Measurements from ENCODE around the gene TGFA. TPM values are rescaled to one million over a fixed set of nuclear protein-coding genes. Genes with fewer than 3 reads are reported as not detected.

TGFA gene
- total RNA-seq, 4 donors from 2014 or later = 10.7 to 51.3 (median 33.7) TPM

GRCh38 chr2:70528929-70529328 is 24.7 kb downstream of the TGFA start:
- H3K27me3 ChIP-seq = no peaks in the 10 kb centered on the region
- H3K4me1 ChIP-seq = peaks cover 14 to 57% (median 27%) of the 10 kb centered on the region in 4 donors

GRCh38 chr2:70528276-70528675 is 25.4 kb downstream of the TGFA start:
- Histone ChIP-seq H3K9me3 (no peaks in the 10 kb centered on the region), H3K27me3 (no peaks in the 10 kb centered on the region), H3K36me3 (no peaks in the 10 kb centered on the region), H3K4me3 (no peak overlapping the region), H3K4me1 (peaks cover 14 to 57% (median 29%) of the 10 kb centered on the region in 4 donors), H3K27ac (no peak overlapping the region)
- intact Hi-C loops (cut with DNase I; ENCODE audit: low total_unique reads) (no loop called here), in situ Hi-C loops (cut with MboI; ENCODE audit: low pct_ligation_motif_present in 1 of 4, low pct_unique_long_range_greater_than_20kb in 1 of 4, low sequenced_read_pairs in 3 of 4) (no loop called here)
- DNase-seq = no peak
- TF ChIP-seq EP300 (IDR thresholded peaks at IDR 0.05; ENCODE audit: low read depth) = no peak
- TF ChIP-seq POLR2AphosphoS5 (IDR thresholded peaks at IDR 0.05) = no peak
- no peak for TF ChIP-seq POLR2A (IDR thresholded peaks at IDR 0.05)
- TF ChIP-seq, protein P1, sequence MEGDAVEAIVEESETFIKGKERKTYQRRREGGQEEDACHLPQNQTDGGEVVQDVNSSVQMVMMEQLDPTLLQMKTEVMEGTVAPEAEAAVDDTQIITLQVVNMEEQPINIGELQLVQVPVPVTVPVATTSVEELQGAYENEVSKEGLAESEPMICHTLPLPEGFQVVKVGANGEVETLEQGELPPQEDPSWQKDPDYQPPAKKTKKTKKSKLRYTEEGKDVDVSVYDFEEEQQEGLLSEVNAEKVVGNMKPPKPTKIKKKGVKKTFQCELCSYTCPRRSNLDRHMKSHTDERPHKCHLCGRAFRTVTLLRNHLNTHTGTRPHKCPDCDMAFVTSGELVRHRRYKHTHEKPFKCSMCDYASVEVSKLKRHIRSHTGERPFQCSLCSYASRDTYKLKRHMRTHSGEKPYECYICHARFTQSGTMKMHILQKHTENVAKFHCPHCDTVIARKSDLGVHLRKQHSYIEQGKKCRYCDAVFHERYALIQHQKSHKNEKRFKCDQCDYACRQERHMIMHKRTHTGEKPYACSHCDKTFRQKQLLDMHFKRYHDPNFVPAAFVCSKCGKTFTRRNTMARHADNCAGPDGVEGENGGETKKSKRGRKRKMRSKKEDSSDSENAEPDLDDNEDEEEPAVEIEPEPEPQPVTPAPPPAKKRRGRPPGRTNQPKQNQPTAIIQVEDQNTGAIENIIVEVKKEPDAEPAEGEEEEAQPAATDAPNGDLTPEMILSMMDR (IDR thresholded peaks at IDR 0.05) = no peak
- WGBS, 2 donors (ENCODE audit: low coverage in 1 of 2) = 84% methylated on average over 7 of the region's 7 CpGs; no CpG with 5 or more reads in 1 of the 2 donors

More at GRCh38 chr2:70528929-70529328, 24.7 kb downstream of the TGFA start:
- in situ Hi-C loops (cut with MboI; ENCODE audit: low pct_ligation_motif_present in 1 of 4, low pct_unique_long_range_greater_than_20kb in 1 of 4, low sequenced_read_pairs in 3 of 4) (no loop called here), intact Hi-C loops (cut with DNase I; ENCODE audit: low total_unique reads) (no loop called here)
- Histone ChIP-seq H3K27ac (no peak overlapping the region), H3K36me3 (no peaks in the 10 kb centered on the region), H3K4me3 (no peak overlapping the region), H3K9me3 (no peaks in the 10 kb centered on the region)
- no peak for DNase-seq
- 31 to 53% methylated on average over 2 to 3 of the region's 3 CpGs for WGBS, 2 donors (ENCODE audit: low coverage in 1 of 2)
- TF ChIP-seq EP300 (IDR thresholded peaks at IDR 0.05; ENCODE audit: low read depth) = no peak
- TF ChIP-seq POLR2A (IDR thresholded peaks at IDR 0.05) = no peak
- TF ChIP-seq, protein P1 (IDR thresholded peaks at IDR 0.05) = no peak
- TF ChIP-seq POLR2AphosphoS5 (IDR thresholded peaks at IDR 0.05) = no peak

DNA sequence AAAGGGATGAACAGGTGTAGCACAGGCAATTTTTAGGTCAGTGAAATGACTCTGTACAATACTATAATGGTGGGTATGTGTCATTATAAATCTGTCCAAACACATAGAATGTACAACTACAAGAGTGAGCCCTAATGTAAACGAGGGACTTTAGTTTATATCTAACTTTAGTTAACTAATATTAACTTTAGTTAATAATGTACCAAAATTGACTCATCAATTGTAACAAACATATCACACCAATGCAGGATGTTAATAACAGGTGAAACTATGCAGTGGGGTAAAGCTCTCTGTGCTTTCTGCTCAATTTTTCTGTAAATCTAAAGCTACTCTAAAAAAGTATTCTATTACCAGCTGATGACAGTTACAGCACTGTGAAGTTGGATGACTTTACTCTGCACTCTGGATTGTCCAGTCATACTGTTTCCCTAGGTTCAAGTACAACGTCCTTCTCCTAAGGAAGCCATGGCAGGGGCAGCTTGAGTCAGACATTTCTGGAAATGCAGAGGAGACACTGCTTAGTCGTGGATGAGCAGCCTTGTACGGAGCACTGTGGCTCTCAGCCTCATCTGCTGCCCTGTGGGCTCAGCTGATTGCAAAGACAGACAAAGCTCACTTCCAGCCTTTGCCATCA is 26.1 kb downstream of the TGFA start:
- 57 to 67% methylated on average over 1 to 4 of the region's 4 CpGs for WGBS, 2 donors (ENCODE audit: low coverage in 1 of 2)
- H3K36me3 ChIP-seq = no peaks in the 10 kb centered on the region
- TF ChIP-seq EP300 (IDR thresholded peaks at IDR 0.05; ENCODE audit: low read depth) (no peak), POLR2A (IDR thresholded peaks at IDR 0.05) (no peak), POLR2AphosphoS5 (IDR thresholded peaks at IDR 0.05) (no peak)
- TF ChIP-seq, protein P1 (IDR thresholded peaks at IDR 0.05) = no peak
- H3K27me3 ChIP-seq = no peaks in the 10 kb centered on the region
- H3K4me3 ChIP-seq = no peak overlapping the region
- in situ Hi-C loops (cut with MboI; ENCODE audit: low pct_ligation_motif_present in 1 of 4, low pct_unique_long_range_greater_than_20kb in 1 of 4, low sequenced_read_pairs in 3 of 4) = no loop called here
- DNase-seq = no peak
- H3K27ac ChIP-seq = no peak overlapping the region
- peaks cover 14 to 51% (median 25%) of the 10 kb centered on the region in 4 donors for H3K4me1 ChIP-seq
- intact Hi-C loops (cut with DNase I; ENCODE audit: low total_unique reads) = no loop called here
- no peaks in the 10 kb centered on the region for H3K9me3 ChIP-seq

DNA sequence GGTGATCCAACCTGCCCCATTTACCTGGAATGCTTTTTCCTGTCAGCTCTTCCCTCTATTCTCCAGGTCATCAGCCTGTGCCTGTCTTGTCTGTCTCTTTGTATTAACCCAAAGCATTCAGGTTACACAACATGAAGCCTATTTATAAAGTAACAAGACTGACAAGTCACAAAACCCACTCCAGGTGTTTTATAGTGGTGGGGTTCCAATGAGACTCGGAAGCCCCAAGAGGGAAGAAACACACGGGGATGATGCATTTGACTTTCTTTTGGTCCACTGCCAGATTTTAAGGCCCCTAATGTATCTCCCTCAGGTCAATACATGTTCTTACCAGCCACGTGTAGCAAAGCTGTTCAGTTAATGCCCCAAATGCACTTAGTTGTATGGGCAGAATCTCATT is 27.5 kb downstream of the TGFA start:
- Histone ChIP-seq H3K36me3 (no peaks in the 10 kb centered on the region), H3K4me1 (peaks cover 14 to 39% (median 22%) of the 10 kb centered on the region in 4 donors), H3K27me3 (no peaks in the 10 kb centered on the region), H3K9me3 (no peaks in the 10 kb centered on the region), H3K4me3 (no peak overlapping the region), H3K27ac (no peak overlapping the region)
- intact Hi-C loops (cut with DNase I; ENCODE audit: low total_unique reads) (no loop called here), in situ Hi-C loops (cut with MboI; ENCODE audit: low pct_ligation_motif_present in 1 of 4, low pct_unique_long_range_greater_than_20kb in 1 of 4, low sequenced_read_pairs in 3 of 4) (no loop called here)
- TF ChIP-seq POLR2A (IDR thresholded peaks at IDR 0.05) (no peak), POLR2AphosphoS5 (IDR thresholded peaks at IDR 0.05) (no peak), EP300 (IDR thresholded peaks at IDR 0.05; ENCODE audit: low read depth) (no peak)
- TF ChIP-seq, protein P1 (IDR thresholded peaks at IDR 0.05) = no peak
- DNase-seq = no peak
- 68% methylated on average over 3 of the region's 3 CpGs; no CpG with 5 or more reads in 1 of the 2 donors for WGBS, 2 donors (ENCODE audit: low coverage in 1 of 2)

All from transverse colon (tissue), 4 donors.